GM21528 (cell line): Measurements from ENCODE around the gene PTPRK.

ENCODE experiments used
- ATAC-seq: cut with Tn5 transposase; IDR thresholded peaks from one replicate; pipeline ENCODE4 v1.9.1; 2021; ENCODE audit warnings: mild to moderate bottlenecking, moderate library complexity; ENCODE audit not compliant: unreplicated experiment, low FRiP score

The PTPRK gene

DNA sequence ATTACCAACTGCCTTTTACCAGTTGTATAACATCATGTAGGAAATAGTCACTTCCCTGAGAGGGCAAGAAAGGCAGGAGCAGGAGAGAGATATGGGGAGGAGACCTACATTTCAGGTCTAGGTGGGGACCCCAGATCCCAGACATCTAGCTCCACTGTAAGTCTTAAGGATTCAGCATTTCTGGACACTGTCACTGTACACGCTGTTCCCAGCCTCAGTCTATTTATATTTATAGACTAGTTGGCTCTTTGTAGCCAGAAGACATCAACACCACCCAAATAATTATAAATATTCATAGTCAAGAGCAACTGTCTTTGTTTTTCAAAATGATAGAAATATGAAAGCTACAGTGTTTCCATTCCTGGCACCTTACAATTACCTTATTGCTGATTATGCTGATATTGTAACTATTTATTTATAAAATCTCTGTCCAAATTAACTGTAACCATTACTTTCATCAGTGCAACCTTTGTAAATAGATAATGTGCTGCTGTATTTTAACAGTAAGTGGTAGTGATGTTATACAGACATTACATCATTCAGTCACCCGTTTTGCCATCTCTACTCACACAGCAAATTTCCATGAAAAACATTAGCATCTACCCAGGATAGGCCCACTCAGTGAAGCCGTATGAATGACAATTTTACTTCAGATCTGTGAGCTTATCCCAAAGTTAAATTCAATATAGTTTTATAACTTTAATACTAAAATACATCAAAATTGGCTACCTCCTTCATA lies 162.8 kb downstream of the PTPRK start:
- no peak for ATAC-seq

DNA sequence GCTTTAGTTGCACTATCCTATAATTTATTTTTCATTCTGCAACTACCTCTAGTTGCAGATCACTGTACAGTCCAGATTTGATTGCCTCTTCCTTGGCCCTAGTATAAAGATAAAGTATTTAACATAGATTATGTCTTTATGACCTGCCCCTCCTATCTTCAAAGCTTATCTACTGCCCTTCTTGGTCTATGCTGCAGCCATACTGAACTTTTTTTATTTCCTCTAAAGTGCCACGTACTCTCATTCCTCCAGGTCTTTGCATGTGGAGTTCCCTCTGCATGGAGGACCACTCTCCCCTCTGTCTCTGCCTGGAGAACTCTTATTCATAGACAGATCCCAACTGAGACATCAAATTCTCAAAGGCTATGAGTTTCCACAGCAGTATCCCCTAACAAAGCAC lies 168.0 kb downstream of the PTPRK start:
- no peak for ATAC-seq

DNA sequence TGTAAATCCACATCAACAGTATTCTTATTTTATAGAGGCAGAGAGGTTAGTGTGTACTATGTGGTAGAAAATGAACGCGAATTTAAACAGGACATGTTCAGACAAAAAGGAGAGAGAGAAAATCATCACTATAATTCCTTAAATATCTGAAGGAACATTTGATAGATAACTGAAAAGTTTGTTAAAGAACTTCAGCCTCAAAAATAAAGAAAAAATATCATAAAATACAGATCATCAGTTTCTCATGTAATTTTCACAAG lies 169.2 kb downstream of the PTPRK start:
- no peak for ATAC-seq

DNA sequence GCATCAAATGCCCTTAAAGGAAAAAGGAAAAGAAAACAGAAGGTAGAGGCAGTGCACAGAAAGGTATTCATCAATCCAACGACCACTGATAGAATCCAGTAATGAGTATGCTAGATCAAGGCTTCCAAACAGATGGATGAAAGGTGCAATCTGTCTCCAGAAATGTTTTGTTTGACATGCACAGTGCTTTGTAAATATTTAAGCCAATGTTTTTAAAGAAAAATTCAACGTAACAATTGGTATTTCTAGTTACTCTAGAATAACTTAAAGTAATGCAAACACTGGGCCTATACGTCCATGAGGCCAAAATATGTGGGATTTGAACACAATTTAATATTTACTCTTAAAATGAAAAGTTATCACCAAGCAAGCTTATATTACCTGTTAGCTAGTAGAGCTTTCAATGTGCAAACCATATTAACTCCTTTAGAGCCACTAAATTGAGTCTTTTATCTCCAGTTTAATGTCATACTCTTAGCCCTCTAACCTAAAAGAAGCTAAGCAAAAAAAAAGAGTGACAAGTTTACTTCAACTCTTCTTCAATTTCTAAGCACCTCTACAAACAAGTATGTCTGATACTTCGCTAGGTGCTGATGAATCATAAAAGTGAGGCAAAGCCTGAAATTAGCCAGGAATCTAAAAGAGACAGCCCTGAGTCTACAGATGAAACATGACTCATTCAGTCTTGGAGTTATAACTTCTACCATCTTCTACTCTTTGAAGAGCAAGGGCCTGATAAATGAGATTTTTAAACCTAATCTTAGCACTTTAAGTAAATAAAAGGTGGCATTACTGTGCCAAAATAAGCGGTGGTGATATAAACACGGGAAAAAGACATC lies 169.8 kb downstream of the PTPRK start:
- ATAC-seq = no peak

DNA sequence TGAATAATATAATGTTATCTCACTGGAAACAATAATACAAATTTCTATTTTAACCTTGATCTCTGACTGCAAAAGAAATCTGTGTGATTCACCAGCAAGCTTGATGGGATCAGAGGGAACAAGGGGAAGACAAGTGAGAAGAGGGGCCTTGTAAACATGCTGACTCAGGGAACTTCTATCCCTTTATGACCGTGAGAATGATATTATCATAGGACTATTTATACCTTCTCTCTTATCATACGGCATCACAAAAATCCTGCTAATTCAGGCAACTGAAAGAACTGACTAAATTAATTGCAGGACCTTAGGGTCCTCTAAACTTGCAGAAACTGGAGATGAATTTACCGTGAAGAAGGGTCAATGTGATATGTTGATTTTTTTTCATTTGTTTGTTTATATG lies 173.3 kb downstream of the PTPRK start:
- no peak for ATAC-seq

DNA sequence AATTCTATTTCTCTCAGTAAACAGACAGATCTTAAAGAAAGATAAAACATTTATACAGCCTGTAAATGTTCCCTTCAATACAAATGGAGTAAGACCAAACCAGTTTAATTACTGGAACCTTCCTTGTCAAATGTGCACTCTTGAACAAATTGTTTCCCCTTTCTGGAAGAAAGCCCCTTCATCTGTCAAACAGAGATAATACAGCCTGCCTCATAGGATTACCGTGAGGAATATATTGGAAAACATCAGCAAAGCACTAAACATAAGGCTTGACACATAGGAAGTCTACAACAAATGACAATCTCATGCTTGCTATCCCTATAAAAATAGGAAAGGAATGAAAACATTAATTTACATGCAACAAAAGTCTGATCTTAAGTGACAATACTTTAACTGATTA lies 173.8 kb downstream of the PTPRK start:
- ATAC-seq = no peak

DNA sequence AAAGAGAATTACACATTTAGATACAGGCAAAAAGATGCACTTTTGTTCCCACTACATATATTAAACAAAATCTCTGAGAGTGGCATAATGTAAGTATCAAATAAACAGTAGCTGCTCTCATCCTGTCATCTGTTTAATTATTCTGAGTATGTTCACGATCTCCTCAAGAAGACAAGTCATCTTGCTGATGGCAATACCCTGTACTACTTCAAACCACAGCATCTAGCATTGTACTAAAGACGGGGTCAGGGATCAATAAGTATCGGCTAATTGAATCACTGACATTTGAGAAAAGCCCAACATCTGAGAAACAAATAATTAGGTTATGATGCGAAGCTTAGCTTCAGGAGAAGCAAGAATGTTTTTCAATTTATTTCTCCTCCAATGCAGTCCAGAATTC lies 175.1 kb downstream of the PTPRK start:
- ATAC-seq = no peak

DNA sequence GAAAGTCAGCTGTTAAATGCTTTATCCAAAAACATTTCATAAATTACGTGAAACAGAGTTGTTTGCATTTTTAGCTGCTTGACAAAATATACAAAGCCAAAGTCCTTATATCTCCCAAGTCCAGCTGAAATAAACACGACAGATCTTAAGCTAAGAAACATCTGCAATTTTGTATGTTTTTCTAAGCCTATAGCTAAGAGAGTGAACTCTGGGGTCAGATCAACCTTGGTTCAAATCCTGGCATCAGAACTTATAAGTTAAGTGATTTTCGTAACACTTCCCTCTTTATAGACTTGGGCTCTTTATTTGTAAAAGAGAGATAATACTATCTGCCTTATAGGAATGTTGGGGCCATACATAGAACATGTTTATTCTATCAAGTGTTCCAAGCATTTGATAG lies 176.7 kb downstream of the PTPRK start:
- ATAC-seq = no peak

DNA sequence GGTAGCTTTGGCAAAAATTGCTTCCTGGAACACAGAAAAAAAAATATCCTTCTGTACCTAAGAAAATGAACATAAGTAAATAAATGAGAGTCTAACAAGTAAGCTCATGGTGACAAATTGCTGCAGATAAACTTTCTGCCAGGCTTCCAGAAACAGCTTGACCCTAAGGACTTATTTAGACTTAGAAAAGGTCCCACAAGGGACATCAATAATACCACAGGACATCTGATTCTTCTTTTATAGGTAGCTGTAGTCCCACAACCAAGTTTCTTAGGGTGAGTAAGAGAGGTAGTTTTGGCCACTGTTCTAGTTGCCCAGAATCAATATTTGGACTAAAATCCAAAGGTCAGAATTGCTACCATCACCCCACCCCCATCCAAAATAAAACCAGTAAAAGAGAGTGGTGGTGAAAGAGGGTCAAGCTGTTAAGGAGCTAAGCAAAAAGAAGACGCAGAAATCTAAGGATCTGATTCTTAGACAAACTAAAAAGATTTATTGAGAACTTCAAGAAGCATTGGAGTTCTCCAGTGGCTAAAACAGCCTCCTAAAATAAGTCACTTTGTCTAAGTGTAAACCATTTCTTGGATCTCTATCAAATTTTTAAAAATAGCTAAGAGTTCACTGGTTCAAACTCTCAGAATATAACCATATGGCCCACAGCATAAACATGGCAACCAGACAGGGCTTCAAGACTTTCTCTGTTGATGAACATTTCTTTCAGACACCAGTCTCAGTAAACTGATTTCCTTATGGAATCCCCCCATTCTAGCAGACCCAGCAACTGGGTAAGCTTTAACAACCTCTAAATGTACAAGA lies 180.6 kb downstream of the PTPRK start:
- ATAC-seq = no peak

DNA sequence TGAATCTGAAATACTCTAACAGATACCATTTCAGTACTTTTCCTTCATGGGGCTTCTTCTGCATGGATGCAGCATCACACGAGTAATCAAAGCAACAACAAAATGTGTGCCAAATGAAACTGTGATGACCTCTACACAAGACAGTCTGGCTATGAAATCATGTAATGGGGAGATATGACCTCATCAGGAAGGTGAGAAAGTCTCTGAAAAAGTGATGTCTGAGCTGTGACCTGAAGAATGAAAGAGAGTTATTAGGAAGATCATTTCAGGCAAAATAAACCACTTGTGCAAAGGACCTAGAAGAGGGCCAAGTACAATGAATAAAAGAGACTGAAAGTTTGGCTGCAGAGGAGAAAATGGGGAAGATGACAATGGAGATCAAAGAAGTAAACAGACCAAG lies 182.8 kb downstream of the PTPRK start:
- no peak for ATAC-seq

DNA sequence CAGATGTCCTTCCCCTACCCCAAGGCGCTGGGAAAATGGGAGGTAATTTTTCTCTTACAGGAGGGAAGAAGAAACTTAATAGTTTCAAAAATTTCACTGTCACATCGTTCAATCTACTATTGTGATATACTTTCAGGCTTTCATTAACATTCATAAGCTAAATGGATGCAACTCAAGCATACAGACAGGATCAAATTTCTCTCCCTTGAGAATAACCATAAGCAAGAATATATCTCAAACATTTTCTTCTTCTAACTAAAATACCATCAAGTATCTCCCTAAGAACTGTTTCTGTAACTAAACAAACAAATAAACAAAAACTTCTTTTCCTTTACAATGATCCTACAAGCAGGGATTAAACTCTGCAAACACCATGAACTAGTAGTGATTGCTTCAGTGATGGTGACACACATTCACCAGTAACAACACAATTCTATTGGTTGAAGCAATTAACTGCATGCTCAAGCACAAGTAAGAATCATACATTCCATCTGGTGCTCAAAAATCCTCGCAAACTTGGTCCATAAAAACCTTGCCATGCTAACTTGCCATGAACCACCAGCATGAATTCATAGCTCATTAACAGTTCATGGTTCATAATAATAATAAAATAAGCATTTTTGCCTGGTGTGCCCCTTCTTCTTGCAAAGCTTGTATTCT lies 183.8 kb downstream of the PTPRK start:
- no peak for ATAC-seq

DNA sequence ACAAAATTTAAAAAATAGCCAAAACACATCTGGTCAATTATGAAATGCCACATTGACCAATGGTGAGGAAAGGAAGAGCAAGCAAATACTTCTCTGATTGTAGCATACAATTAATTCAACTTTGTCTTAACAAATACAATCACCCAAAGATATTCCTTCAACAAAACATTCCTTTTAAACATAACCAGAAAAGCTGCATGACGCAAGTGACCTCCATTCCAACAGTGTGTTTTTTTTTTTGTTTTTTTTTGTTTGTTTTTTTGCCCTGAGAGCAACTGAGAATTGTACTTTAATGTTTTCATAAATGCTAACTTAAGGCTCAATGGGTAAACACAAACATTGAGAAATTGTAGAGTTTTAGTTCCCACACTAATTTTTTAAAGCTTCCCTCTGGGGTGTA lies 184.4 kb downstream of the PTPRK start:
- ATAC-seq = no peak

DNA sequence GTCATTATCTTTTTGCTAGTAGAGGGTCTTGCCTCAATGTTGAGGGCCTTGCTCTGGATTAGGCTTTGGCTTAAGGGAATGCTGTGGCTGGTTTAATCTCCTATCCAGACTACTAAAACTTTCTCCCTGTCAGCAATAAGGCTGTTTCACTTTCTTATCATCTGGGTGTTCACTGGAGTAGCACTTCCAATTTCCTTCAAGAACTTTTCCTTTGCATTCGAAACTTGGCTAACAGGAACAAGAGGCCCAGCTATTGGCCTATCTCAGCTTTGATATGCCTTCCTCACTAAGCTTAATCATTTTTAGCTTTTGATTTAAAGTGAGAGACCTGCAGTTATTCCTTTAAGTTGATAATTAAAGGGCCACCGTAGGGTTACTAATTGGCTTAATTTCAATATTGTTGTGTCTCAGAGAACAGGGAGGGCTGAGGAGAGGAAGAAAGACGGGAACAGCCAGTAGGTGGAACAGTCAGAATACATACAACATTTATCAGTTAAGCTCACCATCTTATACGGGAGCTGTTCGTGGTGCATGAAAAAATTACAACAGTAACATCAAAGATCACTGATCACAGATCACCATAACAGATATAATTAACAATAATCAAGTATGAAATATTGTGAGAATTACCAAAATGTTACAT lies 186.7 kb downstream of the PTPRK start:
- ATAC-seq = no peak

DNA sequence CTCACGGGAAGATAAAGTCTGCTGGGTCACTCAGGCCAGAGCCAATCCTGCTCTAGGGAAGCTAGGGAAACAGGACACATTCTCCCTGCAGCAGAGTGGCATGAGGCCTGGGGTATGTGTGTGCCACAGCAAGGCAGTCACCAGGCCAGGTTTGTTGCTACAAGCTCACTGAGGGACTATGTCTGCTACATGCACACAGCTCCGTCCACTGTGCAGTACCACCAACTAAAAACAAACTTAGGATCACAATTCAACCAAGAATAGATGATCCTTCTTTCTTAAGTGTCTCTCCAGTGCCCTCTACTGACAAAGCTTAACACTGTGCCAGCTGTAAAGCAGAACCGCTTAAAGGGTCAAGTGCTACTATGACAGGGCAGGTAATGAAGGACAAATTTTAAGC lies 192.5 kb downstream of the PTPRK start:
- peak; percentile 91 for ATAC-seq

DNA sequence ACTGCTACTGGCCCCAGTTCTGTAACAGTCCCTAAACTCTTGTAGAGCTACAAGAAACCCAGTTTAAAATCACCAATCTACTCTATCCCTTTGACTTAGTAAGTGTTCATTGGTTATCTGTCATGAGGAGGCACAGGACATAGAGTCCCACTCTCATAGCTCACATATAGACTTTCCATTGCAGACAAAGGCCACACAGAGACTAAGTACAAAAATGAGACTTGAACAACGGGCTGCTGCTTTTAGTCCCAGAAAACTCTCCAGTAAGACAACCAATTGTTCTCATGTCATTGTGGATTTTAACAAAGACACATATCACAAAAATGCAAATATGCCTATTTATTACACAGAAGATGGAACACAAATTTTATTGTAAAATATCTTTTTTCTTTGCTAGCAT lies 197.4 kb downstream of the PTPRK start:
- ATAC-seq = no peak

DNA sequence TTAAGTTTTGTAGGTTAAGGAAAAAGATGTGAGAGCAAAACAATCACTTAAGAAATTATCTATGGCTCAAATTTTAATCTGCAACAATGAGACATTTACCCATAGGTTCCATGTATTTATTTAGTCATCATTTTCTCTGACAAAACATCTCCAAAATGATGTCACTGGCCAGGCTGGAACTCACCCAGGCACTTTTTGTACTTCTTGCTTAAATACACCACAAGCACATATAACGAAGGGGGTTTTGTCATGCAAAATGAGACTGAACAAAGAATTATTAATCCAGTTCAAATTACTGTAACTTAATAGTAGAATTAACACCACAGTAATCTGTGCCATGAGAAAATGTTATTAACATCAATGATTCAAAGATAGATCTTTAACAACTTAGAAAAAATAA lies 200.5 kb downstream of the PTPRK start:
- no peak for ATAC-seq

DNA sequence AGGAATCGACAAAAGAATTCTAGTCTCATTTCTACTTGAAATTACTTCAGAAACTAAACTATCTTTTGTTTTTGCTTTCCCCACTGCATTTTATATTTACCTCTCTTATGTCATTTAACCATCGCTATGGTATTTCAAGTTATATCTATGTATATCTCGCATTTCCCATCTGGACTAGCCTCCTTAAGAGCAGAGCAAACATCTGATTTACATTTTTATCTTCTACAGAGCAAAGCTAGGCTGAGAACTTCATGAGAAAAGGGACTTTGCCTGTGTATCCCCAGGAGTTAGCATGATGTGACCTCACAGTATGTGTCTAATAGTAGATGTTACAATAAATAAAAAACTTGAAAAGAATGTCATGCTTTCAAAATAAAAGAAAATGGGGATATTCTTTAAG lies 201.2 kb downstream of the PTPRK start:
- ATAC-seq = no peak

DNA sequence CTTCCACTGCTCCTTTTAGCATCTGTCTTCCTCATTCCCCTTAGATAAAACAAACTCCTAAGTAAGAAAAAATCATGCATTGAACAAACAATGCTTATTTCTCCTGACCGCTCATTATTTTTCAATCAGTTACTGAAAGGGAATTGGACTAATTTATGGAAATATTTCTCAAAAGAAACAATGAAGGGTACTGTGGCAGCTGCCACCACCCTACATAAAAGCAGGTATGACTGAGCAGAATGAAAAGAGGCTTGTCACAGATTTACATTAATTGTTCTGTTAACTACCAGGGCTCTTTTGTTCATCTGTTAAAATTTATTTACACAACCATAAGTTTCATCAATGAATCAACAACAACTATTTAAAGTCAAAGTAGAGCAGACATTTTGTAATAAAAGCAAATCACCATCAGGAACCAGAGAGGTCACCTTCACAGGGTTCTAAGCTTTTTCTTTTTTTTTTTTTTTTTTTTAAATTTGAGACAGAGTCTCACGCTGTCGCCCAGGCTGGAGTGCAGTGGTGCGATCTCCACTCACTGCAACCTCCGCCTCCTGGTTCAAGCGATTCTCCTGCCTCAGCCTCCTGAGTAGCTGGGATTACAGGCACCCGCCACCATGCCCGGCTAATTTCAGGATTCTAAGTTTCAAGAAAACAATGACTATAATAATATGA lies 204.0 kb downstream of the PTPRK start:
- no peak for ATAC-seq

DNA sequence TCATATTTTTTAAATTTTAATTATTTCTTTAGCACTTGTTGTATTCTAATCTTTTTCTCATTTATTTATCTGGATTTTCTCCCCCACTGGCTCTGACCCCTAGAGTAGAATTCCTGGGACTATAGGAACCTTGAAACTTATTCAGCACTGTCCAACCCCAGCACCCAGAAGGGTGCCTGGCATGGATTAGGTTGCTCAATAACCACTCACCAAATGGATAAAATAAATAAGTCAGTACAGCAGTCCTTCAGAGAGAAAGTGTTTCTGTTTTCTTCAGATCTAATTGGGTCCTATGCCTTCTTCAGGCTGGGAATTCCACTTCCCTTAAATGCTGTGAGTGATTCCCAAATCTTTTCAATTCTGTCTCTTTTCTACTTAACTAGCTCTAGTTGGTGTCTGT lies 206.2 kb downstream of the PTPRK start:
- ATAC-seq = no peak

DNA sequence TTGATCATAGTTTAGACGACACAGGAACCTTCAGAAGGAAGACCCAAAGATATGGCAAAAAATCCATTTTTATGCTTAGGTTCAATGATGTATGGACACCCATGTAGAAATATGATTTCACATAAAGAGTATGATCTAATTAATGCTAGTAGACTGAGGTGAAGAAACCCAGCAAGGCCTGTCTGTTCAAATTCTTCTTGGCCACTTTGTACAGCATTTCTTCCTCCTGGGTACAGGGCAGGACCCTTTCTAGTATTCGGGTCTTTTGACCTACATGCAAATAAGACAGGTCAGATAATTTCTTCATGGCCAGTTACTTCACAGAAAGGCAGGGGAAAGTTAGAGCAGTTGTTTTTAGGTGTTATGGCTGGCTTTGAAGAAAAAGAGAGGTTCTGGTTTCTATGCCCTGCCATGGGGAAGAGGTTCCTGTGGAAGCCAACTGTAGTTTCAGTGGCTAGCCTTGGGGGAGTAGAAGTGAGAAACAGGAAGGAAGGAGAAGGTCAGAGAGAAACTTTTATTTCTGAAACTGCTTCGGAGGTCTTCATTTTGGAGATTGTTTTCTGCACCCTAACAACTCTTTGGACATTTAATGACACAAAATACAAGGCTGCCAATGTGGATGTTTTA lies 208.3 kb downstream of the PTPRK start:
- no peak for ATAC-seq
